ENCODE results near the gene CAMK2D.

Gene CAMK2D

GRCh38 chr4:113522433-113522832 lies 239.1 kb downstream of the CAMK2D start:
- no peak for DNase-seq (ENCODE audit: low spot score)

- no peak for DNase-seq (ENCODE audit: low spot score)
Observed at GRCh38 chr4:113513382-113513781, 248.2 kb downstream of the CAMK2D start.

DNA sequence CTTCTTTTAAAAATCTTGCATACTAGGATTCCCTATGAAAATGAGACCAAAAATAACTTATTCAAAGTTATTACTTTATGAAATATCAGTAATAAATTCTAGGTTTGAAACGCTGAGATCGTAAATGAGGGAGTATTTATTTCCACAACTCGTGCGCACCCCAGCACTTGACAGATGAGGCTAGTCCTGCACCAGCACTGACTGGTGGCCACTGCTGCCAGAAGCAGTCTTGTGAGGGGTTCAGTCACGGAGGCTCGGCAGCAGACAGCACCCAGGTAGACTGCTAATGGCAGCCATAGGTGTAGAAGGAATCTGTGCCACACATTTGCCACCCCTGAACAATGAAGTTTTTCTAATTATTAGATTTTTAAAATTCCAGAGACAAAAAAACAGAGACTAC lies 248.7 kb downstream of the CAMK2D start:
- no peak for DNase-seq (ENCODE audit: low spot score)

DNA sequence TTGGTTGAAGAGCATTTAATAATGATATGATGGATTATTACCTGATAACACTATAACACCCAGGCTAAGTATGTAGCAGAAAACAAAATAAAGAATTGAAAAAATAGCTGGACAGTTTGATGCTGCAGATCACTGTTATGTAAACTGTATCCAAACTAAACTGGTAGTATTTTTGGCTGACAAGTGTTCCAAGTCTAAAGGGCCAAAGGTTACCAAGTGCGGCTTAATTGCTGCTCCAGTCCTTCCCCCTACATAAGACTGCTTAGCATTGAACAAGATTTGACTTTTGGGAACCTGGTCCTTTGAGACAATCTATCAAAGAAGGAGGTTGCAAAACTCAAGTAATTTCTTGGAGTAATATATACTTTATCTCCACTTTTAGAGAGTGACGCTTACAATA lies 249.6 kb downstream of the CAMK2D start:
- no peak for DNase-seq (ENCODE audit: low spot score)

DNA sequence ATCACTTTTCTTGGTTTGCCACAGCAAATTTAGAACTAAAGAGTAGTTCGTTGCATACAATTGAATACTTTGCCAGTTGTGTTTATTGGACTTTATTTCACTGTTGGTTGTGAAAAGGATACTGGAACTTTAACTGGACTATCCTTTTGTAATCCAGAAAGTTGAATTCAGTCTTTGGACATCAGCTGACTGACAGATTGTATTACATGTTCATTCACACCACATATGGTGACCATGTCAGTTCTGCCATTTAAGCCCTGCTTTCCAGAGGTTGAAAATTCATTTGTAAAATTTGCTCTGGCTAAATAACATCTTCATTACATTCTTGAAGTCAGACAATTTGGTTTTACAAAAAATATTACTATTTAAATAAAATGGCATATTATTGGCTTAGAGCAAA lies 251.7 kb downstream of the CAMK2D start:
- no peak for DNase-seq (ENCODE audit: low spot score)

GRCh38 chr4:113505044-113505443 lies 256.5 kb downstream of the CAMK2D start:
- no peak for DNase-seq (ENCODE audit: low spot score)

DNA sequence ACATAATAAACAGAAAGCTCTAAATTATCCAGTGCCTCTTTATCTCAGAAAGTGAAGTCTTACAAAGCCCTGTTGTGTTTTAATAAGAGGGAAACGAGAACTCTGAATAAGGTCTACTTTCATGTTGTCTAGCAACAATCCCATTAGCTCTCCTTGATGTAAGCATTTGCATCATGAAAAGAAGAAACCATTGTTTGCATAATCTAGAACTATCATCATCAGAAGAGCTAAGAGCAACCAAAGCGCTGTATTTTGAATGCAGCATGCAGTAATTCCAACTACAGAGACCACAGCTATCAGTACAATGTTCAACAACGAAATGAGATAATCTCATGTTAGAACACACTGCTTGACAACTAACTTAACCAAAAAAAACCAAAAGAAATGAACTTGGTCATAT lies 257.1 kb downstream of the CAMK2D start:
- DNase-seq (ENCODE audit: low spot score) = no peak

DNA sequence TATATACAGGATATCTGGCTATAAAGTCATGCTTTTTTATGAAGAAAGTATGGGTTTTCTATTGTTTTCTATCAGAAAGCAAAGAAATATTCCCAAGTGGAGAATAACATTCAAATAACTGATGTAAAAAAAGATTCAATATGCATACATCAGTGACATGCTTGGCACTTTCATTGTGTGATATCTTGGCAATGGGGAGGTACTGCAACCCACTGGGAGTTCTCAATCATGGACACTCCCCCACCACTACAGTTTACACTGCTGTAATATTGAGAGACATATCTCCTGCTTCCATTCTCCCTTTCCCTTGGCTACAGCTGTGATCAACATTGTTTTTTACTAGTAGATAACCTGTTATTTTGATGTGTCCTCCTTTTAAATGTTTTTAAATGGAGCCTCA lies 257.8 kb downstream of the CAMK2D start:
- DNase-seq (ENCODE audit: low spot score) = no peak

DNA sequence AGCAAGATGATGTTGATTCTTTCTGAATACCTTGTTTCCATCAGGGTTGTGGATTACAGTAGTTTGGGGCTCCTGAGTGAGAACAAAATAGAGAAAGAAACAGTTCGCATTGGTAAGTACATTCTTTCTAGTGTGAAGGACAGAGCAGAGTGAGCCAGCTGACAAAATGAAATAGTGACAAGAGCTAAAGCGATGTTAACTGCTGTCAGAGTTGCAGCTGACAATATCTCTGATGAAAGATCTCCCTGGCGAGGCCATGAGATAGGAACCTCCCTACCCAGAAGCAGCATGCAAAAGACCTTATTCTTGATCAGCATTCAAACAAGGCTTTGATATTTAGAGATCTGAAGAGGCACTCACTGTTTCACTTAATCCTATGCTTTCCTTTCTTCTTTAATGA lies 258.6 kb downstream of the CAMK2D start:
- no peak for DNase-seq (ENCODE audit: low spot score)

- DNase-seq (ENCODE audit: low spot score) = no peak
Observed at GRCh38 chr4:113502476-113502875, 259.1 kb downstream of the CAMK2D start.

DNA sequence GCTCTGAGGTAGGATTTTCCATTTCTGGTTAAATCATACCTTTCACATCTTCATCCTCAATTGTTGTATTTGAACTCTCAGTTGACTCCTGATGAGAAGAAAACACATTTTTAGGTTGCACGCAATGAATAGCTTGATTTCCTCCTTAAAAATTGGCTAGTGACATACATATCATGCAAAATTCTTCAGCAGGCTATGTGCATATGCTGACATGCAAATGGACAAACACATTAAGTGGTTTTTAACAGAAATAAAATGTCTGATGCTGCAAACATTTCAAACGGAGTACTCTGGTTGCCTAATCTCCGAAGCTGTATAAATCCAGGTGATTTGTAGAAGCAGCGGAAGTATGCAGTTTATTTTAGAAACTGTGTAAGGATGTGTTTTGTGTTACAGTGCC lies 261.1 kb downstream of the CAMK2D start:
- DNase-seq (ENCODE audit: low spot score) = no peak

DNA sequence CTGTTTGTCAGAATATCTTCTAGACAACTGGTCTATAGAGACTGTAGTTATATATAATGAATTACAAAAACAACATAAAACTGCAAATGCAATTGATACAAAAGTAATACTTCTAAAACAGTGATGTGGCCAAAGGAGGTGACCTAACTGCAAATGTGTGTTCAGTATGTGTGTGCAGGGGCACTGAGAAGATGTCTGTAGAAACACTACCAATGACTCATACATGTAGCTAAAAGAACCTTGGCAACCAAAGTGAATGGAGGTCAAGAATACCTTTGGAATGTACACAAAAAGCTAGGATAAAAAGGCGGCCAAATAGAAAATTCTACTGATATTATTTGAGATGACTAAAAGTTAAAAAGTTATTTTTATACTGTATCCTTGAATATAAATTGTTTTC lies 261.8 kb downstream of the CAMK2D start:
- DNase-seq (ENCODE audit: low spot score) = no peak

DNA sequence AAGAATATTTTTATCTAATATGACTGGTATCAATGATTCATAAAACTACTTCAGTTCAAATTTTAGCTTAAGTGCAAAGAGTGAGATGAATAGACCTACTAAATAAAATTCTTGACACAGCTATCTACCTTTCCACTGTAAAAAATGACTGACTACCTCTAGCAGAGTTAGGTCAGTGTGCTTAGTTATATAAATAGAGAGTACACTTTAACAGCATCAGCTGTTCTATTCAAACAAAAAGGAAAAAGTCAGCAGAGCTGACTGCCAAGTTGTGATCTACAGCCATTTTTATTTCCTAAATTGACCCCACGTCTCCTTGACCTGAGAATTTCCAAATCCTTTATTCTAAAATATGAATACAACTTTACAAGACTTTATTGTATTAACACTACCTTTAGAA lies 262.4 kb downstream of the CAMK2D start:
- no peak for DNase-seq (ENCODE audit: low spot score)

DNA sequence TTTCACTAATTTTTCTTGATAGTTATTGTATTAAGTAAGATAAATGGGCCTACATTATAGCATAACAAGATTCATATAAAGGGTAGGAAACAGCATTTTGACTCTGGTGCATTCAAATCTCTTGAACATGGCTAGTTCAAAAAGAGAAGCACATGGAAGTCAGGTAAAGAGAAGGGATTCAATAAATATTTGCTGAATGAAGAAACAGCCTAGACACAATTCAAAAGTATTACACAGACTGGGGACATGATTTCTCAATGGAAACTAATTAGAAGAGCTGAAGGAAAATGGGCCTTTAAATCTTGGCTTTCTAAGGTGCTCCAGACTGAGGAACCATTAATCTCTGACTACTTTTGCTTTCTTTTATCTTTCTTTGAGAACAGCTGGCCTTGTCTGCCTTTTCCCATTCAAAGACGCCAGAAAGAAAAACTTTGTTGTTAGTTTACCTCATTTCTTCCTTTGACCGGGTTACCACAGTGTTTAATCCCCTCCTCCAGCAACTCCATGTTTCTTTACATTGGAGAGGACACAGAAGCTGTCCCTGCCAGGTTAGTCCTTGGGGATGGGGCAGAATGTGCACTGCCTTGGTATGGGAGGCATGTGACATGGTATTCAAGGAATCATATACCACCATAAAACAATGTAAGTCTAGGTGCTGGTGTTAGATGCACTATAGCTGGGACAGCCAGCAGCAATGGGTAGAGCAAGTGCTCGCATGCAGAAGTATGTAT lies 264.2 kb downstream of the CAMK2D start:
- no peak for DNase-seq (ENCODE audit: low spot score)

DNA sequence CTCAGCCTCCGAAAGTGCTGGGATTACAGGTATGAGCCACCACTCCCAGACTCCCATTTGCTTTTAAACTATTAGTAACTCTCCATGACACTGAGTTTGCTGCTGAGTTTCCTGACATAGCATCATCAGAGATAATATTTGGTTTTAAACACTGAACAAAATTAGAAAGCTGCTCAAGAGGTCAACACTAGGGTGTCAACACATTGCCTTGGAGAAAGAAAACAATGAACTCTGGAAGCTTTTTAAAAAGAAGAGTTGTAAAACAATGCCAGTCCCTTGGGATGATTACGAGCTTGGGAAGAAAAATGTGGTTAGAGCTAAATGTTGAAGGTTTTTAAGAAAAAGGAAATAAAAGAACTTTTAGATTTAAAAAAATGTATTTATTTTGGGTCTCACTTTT lies 264.8 kb downstream of the CAMK2D start:
- DNase-seq (ENCODE audit: low spot score) = no peak

DNA sequence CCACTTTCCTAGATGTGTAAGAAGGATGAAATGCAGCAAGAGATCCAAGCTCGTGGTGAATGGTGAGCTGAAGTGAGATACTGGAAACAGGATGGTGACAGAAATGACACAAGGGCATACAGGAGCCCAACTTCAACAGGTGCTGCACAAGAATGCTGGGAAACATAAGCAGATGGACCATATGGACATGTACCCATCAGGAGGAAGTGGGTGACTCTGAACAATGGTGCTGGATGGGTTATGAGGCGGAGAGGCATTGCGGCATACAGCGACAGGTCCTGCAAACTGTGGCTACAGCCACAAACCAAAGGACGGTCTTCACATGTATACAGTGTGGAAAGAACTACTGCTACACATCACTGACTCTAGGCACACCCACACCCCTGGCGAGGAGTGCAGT lies 265.7 kb downstream of the CAMK2D start:
- no peak for DNase-seq (ENCODE audit: low spot score)

DNA sequence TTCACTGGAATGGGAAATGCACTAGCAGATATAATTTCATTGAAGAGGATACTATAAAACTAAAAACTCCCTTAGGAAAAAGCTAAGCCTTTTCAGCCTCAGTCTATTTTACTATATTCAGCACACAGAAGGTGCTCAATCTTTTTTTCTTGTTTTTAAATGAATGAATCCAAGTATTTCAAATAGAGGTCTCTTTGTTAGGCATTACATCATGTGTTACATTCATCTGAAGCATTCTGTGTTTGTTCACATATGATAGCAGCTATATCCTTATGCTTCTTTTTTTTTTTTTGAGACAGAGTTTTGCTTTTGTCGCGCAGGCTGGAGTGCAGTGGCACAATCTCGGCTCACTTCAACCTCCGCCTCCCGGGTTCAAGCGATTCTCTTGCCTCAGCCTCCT lies 278.4 kb downstream of the CAMK2D start:
- no peak for DNase-seq (ENCODE audit: low spot score)

GRCh38 chr4:113482325-113482724 lies 279.2 kb downstream of the CAMK2D start:
- DNase-seq (ENCODE audit: low spot score) = no peak

GRCh38 chr4:113481820-113482219 lies 279.7 kb downstream of the CAMK2D start:
- no peak for DNase-seq (ENCODE audit: low spot score)

- no peak for DNase-seq (ENCODE audit: low spot score)
Observed at GRCh38 chr4:113480109-113480508, 281.4 kb downstream of the CAMK2D start.

DNA sequence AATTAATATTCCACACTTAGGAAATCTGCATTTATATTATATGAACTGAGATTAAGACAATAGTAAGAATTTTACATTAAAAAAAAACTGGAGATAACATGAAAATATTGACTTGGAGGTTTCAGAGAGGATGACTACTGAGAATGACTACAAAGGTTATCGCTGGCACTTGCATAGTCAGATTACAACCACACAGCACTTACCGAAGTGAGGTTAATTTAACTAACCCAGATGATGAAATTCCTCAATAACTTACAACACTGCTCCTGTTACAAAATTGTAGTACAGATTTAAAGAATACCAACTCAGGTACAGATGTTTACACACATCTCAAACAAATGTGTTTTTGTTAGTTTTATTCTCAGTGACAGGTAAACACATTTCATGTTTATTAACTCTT lies 283.5 kb downstream of the CAMK2D start:
- no peak for DNase-seq (ENCODE audit: low spot score)

DNA sequence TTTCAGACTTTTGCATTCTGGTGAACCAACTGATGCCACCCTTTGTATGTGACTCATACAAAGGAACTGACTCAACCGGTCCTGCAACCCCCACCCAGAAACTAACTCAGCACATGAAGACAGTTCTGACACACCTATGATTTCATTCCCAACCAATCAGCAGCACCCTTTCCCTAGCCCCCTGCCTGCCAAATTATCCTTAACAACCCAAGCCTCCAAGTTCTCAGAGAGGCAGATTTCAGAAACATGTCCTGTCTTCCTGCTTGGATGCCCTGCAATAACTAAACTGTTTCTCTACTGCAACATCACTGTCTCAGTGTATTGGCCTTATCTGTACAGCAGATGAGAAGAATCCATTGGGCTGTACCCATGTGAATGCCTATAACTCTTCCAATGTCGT lies 284.7 kb downstream of the CAMK2D start:
- no peak for DNase-seq (ENCODE audit: low spot score)

- DNase-seq (ENCODE audit: low spot score) = no peak
Observed at GRCh38 chr4:113474017-113474416, 287.5 kb downstream of the CAMK2D start.

- DNase-seq (ENCODE audit: low spot score) = no peak
Observed at GRCh38 chr4:113472864-113473263, 288.7 kb downstream of the CAMK2D start.
